ENCODE data around the gene DHCR7.
"Not testable (repeated sequence)": the region's sequence is repeated elsewhere in the genome, so short reads cannot be mapped to it uniquely, and the experiment has no call there.

The DHCR7 gene

GRCh38 chr11:71433648-71434450 lies 14.3 kb downstream of the DHCR7 start:
- Histone ChIP-seq H3K36me3 (ENCODE audit: insufficient read depth, low read length) (peaks cover 46% of the 10 kb centered on the region), H3K4me3 (ENCODE audit: low read length) (no peak overlapping the region), H3K9ac (ENCODE audit: low read depth, low read length) (no peak overlapping the region), H3K27ac (ENCODE audit: low read depth, low read length) (no peak overlapping the region), H3K4me1 (ENCODE audit: insufficient read depth, low read length) (no peaks in the 10 kb centered on the region), H3K9me3 (ENCODE audit: insufficient read depth, low read depth, low read length) (no peaks in the 10 kb centered on the region), H3K27me3 (ENCODE audit: insufficient read depth, low read length) (no peaks in the 10 kb centered on the region)
- 92% methylated on average over 19 of the region's 19 CpGs for WGBS

- H3K9ac ChIP-seq (ENCODE audit: low read depth, low read length) = no peak overlapping the region
Observed at GRCh38 chr11:71432761-71433647, 15.2 kb downstream of the DHCR7 start.

GRCh38 chr11:71431271-71431670 lies 16.9 kb downstream of the DHCR7 start:
- 74% methylated on average over 7 of the region's 7 CpGs for WGBS
- Histone ChIP-seq H3K27ac (ENCODE audit: low read depth, low read length) (no peak overlapping the region), H3K27me3 (ENCODE audit: insufficient read depth, low read length) (no peaks in the 10 kb centered on the region), H3K36me3 (ENCODE audit: insufficient read depth, low read length) (peaks cover 21% of the 10 kb centered on the region), H3K9ac (ENCODE audit: low read depth, low read length) (no peak overlapping the region), H3K9me3 (ENCODE audit: insufficient read depth, low read depth, low read length) (no peaks in the 10 kb centered on the region), H3K4me3 (ENCODE audit: low read length) (no peak overlapping the region), H3K4me1 (ENCODE audit: insufficient read depth, low read length) (no peaks in the 10 kb centered on the region)

More at GRCh38 chr11:71432761-71433647, 15.2 kb downstream of the DHCR7 start:
- Histone ChIP-seq H3K9me3 (ENCODE audit: insufficient read depth, low read depth, low read length) (no peaks in the 10 kb centered on the region), H3K27ac (ENCODE audit: low read depth, low read length) (no peak overlapping the region), H3K36me3 (ENCODE audit: insufficient read depth, low read length) (peaks cover 38% of the 10 kb centered on the region), H3K27me3 (ENCODE audit: insufficient read depth, low read length) (no peaks in the 10 kb centered on the region), H3K4me3 (ENCODE audit: low read length) (no peak overlapping the region), H3K4me1 (ENCODE audit: insufficient read depth, low read length) (no peaks in the 10 kb centered on the region)
- 94% methylated on average over 7 of the region's 7 CpGs for WGBS

GRCh38 chr11:71430166-71430565 lies 18.0 kb downstream of the DHCR7 start:
- Histone ChIP-seq H3K4me1 (ENCODE audit: insufficient read depth, low read length) (no peaks in the 10 kb centered on the region), H3K36me3 (ENCODE audit: insufficient read depth, low read length) (peaks cover 10% of the 10 kb centered on the region), H3K4me3 (ENCODE audit: low read length) (no peak overlapping the region), H3K9ac (ENCODE audit: low read depth, low read length) (no peak overlapping the region), H3K9me3 (ENCODE audit: insufficient read depth, low read depth, low read length) (no peaks in the 10 kb centered on the region), H3K27me3 (ENCODE audit: insufficient read depth, low read length) (no peaks in the 10 kb centered on the region), H3K27ac (ENCODE audit: low read depth, low read length) (no peak overlapping the region)
- WGBS = 90% methylated on average over 9 of the region's 9 CpGs

- no peak overlapping the region for H3K27ac ChIP-seq (ENCODE audit: low read depth, low read length)
- H3K9me3 ChIP-seq (ENCODE audit: insufficient read depth, low read depth, low read length) = no peaks in the 10 kb centered on the region
- H3K4me1 ChIP-seq (ENCODE audit: insufficient read depth, low read length) = no peaks in the 10 kb centered on the region
- H3K27me3 ChIP-seq (ENCODE audit: insufficient read depth, low read length) = no peaks in the 10 kb centered on the region
- no peak overlapping the region for H3K4me3 ChIP-seq (ENCODE audit: low read length)
- H3K36me3 ChIP-seq (ENCODE audit: insufficient read depth, low read length) = peaks cover 5% of the 10 kb centered on the region
- WGBS = 96% methylated on average over 6 of the region's 6 CpGs
- H3K9ac ChIP-seq (ENCODE audit: low read depth, low read length) = no peak overlapping the region
Observed at GRCh38 chr11:71429701-71430100, 18.5 kb downstream of the DHCR7 start.

- WGBS = 86% methylated on average over 7 of the region's 7 CpGs
- Histone ChIP-seq H3K27me3 (ENCODE audit: insufficient read depth, low read length) (no peaks in the 10 kb centered on the region), H3K9me3 (ENCODE audit: insufficient read depth, low read depth, low read length) (no peaks in the 10 kb centered on the region), H3K4me1 (ENCODE audit: insufficient read depth, low read length) (no peaks in the 10 kb centered on the region), H3K36me3 (ENCODE audit: insufficient read depth, low read length) (no peaks in the 10 kb centered on the region), H3K27ac (ENCODE audit: low read depth, low read length) (no peak overlapping the region), H3K4me3 (ENCODE audit: low read length) (no peak overlapping the region), H3K9ac (ENCODE audit: low read depth, low read length) (no peak overlapping the region)
Observed at GRCh38 chr11:71428861-71429435, 19.2 kb downstream of the DHCR7 start.

GRCh38 chr11:71426413-71426812 lies 21.8 kb downstream of the DHCR7 start:
- Histone ChIP-seq H3K27me3 (ENCODE audit: insufficient read depth, low read length) (no peaks in the 10 kb centered on the region), H3K4me3 (ENCODE audit: low read length) (no peak overlapping the region), H3K4me1 (ENCODE audit: insufficient read depth, low read length) (no peaks in the 10 kb centered on the region), H3K36me3 (ENCODE audit: insufficient read depth, low read length) (no peaks in the 10 kb centered on the region), H3K9me3 (ENCODE audit: insufficient read depth, low read depth, low read length) (no peaks in the 10 kb centered on the region), H3K27ac (ENCODE audit: low read depth, low read length) (no peak overlapping the region), H3K9ac (ENCODE audit: low read depth, low read length) (no peak overlapping the region)
- WGBS = 95% methylated on average over 3 of the region's 3 CpGs

- no peaks in the 10 kb centered on the region for H3K27me3 ChIP-seq (ENCODE audit: insufficient read depth, low read length)
- H3K4me3 ChIP-seq (ENCODE audit: low read length) = no peak overlapping the region
- no peak overlapping the region for H3K27ac ChIP-seq (ENCODE audit: low read depth, low read length)
- H3K9me3 ChIP-seq (ENCODE audit: insufficient read depth, low read depth, low read length) = no peaks in the 10 kb centered on the region
- 90% methylated on average over 4 of the region's 4 CpGs for WGBS
- H3K9ac ChIP-seq (ENCODE audit: low read depth, low read length) = no peak overlapping the region
- no peaks in the 10 kb centered on the region for H3K36me3 ChIP-seq (ENCODE audit: insufficient read depth, low read length)
- no peaks in the 10 kb centered on the region for H3K4me1 ChIP-seq (ENCODE audit: insufficient read depth, low read length)
Observed at GRCh38 chr11:71425860-71426259, 22.3 kb downstream of the DHCR7 start.

- H3K27ac ChIP-seq (ENCODE audit: low read depth, low read length) = no peak overlapping the region
- no peak overlapping the region for H3K4me3 ChIP-seq (ENCODE audit: low read length)
- no peaks in the 10 kb centered on the region for H3K4me1 ChIP-seq (ENCODE audit: insufficient read depth, low read length)
- H3K9me3 ChIP-seq (ENCODE audit: insufficient read depth, low read depth, low read length) = no peaks in the 10 kb centered on the region
- no peaks in the 10 kb centered on the region for H3K36me3 ChIP-seq (ENCODE audit: insufficient read depth, low read length)
- WGBS = 84% methylated on average over 2 of the region's 2 CpGs
- H3K9ac ChIP-seq (ENCODE audit: low read depth, low read length) = no peak overlapping the region
- H3K27me3 ChIP-seq (ENCODE audit: insufficient read depth, low read length) = no peaks in the 10 kb centered on the region
Observed at GRCh38 chr11:71425409-71425808, 22.8 kb downstream of the DHCR7 start.

- 90% methylated on average over 4 of the region's 7 CpGs for WGBS
- Histone ChIP-seq H3K4me1 (ENCODE audit: insufficient read depth, low read length) (no peaks in the 10 kb centered on the region), H3K27me3 (ENCODE audit: insufficient read depth, low read length) (no peaks in the 10 kb centered on the region), H3K36me3 (ENCODE audit: insufficient read depth, low read length) (no peaks in the 10 kb centered on the region), H3K4me3 (ENCODE audit: low read length) (no peak overlapping the region), H3K27ac (ENCODE audit: low read depth, low read length) (no peak overlapping the region), H3K9me3 (ENCODE audit: insufficient read depth, low read depth, low read length) (no peaks in the 10 kb centered on the region), H3K9ac (ENCODE audit: low read depth, low read length) (no peak overlapping the region)
Observed at GRCh38 chr11:71423181-71423790, 24.9 kb downstream of the DHCR7 start.

- not testable (repeated sequence) for H3K4me1 ChIP-seq (ENCODE audit: insufficient read depth, low read length); H3K36me3 ChIP-seq (ENCODE audit: insufficient read depth, low read length); H3K9ac ChIP-seq (ENCODE audit: low read depth, low read length); H3K9me3 ChIP-seq (ENCODE audit: insufficient read depth, low read depth, low read length); H3K27me3 ChIP-seq (ENCODE audit: insufficient read depth, low read length); H3K4me3 ChIP-seq (ENCODE audit: low read length); H3K27ac ChIP-seq (ENCODE audit: low read depth, low read length)
- WGBS = 92% methylated on average over 1 of the region's 3 CpGs
Observed at GRCh38 chr11:71422318-71422717, 25.9 kb downstream of the DHCR7 start.
